ENCODE data around the gene ENO2. TPM values are rescaled to one million over a fixed set of nuclear protein-coding genes. Genes with fewer than 3 reads are reported as not detected.
A peak's percentile ranks its signal among the peaks of the same experiment; 100 is the strongest.

Gene ENO2
- total RNA-seq, 2 donors from 2014 or later = 80.2 to 80.7 TPM

DNA sequence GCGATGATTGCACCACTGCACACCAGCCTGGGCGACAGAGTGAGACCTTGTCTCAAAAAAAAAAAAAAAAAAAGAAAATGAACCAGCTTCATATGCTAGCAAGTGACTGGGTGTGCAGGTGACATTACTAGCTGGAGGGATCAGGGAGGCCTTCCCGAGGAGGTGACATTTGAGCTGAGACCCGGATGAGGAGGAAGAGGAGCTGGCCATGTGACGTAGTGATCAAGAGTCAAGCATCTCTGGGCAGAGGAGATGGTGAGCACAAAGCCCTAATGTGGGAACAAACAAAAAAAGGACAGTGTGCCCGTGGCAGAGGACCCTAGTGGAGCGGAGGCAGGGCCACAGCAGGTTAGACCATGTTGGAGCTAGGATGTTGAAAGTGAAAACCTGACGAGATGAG is 33.2 kb downstream of the ENO2 start:
- H3K9me3 ChIP-seq (ENCODE audit: control insufficient read depth, low read length, poor library complexity, severe bottlenecking) = no peaks in the 10 kb centered on the region
- DNase-seq (no peak), ATAC-seq (no peak)
- peaks cover 5% of the 10 kb centered on the region for H3K36me3 Mint-ChIP-seq (ENCODE audit: low read depth)
- peak overlapping the region; percentile 99 for H3K4me3 Mint-ChIP-seq
- peak overlapping the region; percentile 98 for H3K27ac Mint-ChIP-seq
- peaks cover 73% of the 10 kb centered on the region for H3K4me1 Mint-ChIP-seq
- no peaks in the 10 kb centered on the region for H3K27me3 Mint-ChIP-seq

GRCh38 chr12:6948873-6949594 is 34.7 kb downstream of the ENO2 start:
- DNase-seq (no peak), ATAC-seq (peak; percentile 2)
- Mint-ChIP-seq H3K27me3 (no peaks in the 10 kb centered on the region), H3K36me3 (ENCODE audit: low read depth) (peaks cover 5% of the 10 kb centered on the region), H3K27ac (peak overlapping the region; percentile 98), H3K4me1 (peaks cover 79% of the 10 kb centered on the region), H3K4me3 (peak overlapping the region; percentile 91)
- H3K9me3 ChIP-seq (ENCODE audit: control insufficient read depth, low read length, poor library complexity, severe bottlenecking) = no peaks in the 10 kb centered on the region

- H3K27me3 Mint-ChIP-seq = no peaks in the 10 kb centered on the region
- DNase-seq = no peak
- H3K9me3 ChIP-seq (ENCODE audit: control insufficient read depth, low read length, poor library complexity, severe bottlenecking) = no peaks in the 10 kb centered on the region
- ATAC-seq = no peak
- peak overlapping the region; percentile 99 for H3K4me3 Mint-ChIP-seq
- H3K36me3 Mint-ChIP-seq (ENCODE audit: low read depth) = peaks cover 7% of the 10 kb centered on the region
- peak overlapping the region; percentile 98 for H3K27ac Mint-ChIP-seq
- H3K4me1 Mint-ChIP-seq = peaks cover 82% of the 10 kb centered on the region
Measured at GRCh38 chr12:6950401-6950801, 36.0 kb downstream of the ENO2 start.

- Mint-ChIP-seq H3K4me3 (peak within 1 kb of the TSS; percentile 99), H3K36me3 (ENCODE audit: low read depth) (peaks cover 7% of the 10 kb centered on the region)
Measured at GRCh38 chr12:6950811-6951540, 36.6 kb downstream of the ENO2 start, which contains the start of gene PTPN6. Gene PTPN6 (plus strand): TSS chr12:6951356. CDS start chr12:6951513, 157 bp downstream.

GRCh38 chr12:6951551-6952120 is 37.3 kb downstream of the ENO2 start:
- Mint-ChIP-seq H3K36me3 (ENCODE audit: low read depth) (peaks cover 7% of the 10 kb centered on the region), H3K4me3 (peak overlapping the region; percentile 99), H3K27me3 (no peaks in the 10 kb centered on the region), H3K4me1 (peaks cover 77% of the 10 kb centered on the region), H3K27ac (peak overlapping the region; percentile 98)
- no peaks in the 10 kb centered on the region for H3K9me3 ChIP-seq (ENCODE audit: control insufficient read depth, low read length, poor library complexity, severe bottlenecking)
- ATAC-seq (peak; percentile 64), DNase-seq (peak in 1 of 3 donors; percentile 33)

More at GRCh38 chr12:6950811-6951540, 36.6 kb downstream of the ENO2 start, which contains the start of gene PTPN6:
- H3K27ac Mint-ChIP-seq = peak within 1 kb of the TSS; percentile 98
- H3K27me3 Mint-ChIP-seq = no peaks in the 10 kb centered on the region
- DNase-seq = no peak
- no peaks in the 10 kb centered on the region for H3K9me3 ChIP-seq (ENCODE audit: control insufficient read depth, low read length, poor library complexity, severe bottlenecking)
- H3K4me1 Mint-ChIP-seq = peaks cover 79% of the 10 kb centered on the region
- ATAC-seq = peak; percentile 28

DNA sequence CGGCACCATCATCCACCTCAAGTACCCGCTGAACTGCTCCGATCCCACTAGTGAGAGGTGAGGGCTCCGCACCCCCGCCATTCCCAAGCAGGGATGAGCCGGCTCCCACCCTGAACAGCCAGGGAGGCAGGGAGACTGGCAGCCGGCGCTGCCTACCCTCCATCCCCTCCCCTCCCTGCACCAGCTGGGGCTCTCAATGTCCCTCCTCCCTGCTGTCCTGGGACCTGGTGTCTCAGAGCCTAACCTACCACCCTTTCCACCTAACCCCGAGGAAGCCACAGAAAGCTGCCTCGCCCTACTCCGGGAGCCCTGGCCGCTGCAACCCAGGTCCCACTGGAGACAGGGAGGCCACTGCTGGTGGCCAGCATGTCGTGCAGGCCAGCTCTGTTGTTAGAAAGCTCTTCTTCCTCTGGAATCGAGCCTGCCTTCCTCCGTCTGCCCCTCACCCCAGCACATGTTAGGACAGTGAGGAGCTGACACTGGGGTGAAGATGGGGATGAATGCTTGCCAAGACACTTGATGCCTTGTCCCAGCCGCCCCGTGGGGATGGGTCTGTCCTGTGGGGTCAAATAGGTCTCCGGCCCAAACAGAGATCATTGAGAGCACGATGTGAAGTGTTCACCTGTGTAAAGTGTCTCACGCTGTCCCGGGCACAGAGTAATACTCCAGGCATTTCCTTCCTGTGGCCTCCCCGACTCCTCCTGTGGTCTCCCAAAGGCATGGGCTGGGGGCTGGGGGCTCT is 37.9 kb downstream of the ENO2 start:
- no peak for DNase-seq
- H3K27ac Mint-ChIP-seq = peak overlapping the region; percentile 98
- peak; percentile 17 for ATAC-seq

GRCh38 chr12:6952863-6953441 is 38.6 kb downstream of the ENO2 start:
- peak overlapping the region; percentile 98 for H3K27ac Mint-ChIP-seq
- peaks cover 9% of the 10 kb centered on the region for H3K36me3 Mint-ChIP-seq (ENCODE audit: low read depth)
- H3K27me3 Mint-ChIP-seq = no peaks in the 10 kb centered on the region
- DNase-seq (no peak), ATAC-seq (no peak)
- no peaks in the 10 kb centered on the region for H3K9me3 ChIP-seq (ENCODE audit: control insufficient read depth, low read length, poor library complexity, severe bottlenecking)
- H3K4me3 Mint-ChIP-seq = peak overlapping the region; percentile 99
- peaks cover 76% of the 10 kb centered on the region for H3K4me1 Mint-ChIP-seq

More for the DNA sequence above, 37.9 kb downstream of the ENO2 start:
- Mint-ChIP-seq H3K4me1 (peaks cover 77% of the 10 kb centered on the region), H3K36me3 (ENCODE audit: low read depth) (peaks cover 9% of the 10 kb centered on the region), H3K27me3 (no peaks in the 10 kb centered on the region), H3K4me3 (peak overlapping the region; percentile 99)
- H3K9me3 ChIP-seq (ENCODE audit: control insufficient read depth, low read length, poor library complexity, severe bottlenecking) = no peaks in the 10 kb centered on the region

GRCh38 chr12:6953442-6954315 is 39.3 kb downstream of the ENO2 start:
- DNase-seq = peak in 2 of 3 donors; percentile 50 to 74
- peaks cover 79% of the 10 kb centered on the region for H3K4me1 Mint-ChIP-seq
- peak; percentile 46 for ATAC-seq
- H3K4me3 Mint-ChIP-seq = peak overlapping the region; percentile 99
- peak overlapping the region; percentile 98 for H3K27ac Mint-ChIP-seq
- H3K9me3 ChIP-seq (ENCODE audit: control insufficient read depth, low read length, poor library complexity, severe bottlenecking) = no peaks in the 10 kb centered on the region
- no peaks in the 10 kb centered on the region for H3K27me3 Mint-ChIP-seq
- H3K36me3 Mint-ChIP-seq (ENCODE audit: low read depth) = peaks cover 13% of the 10 kb centered on the region

DNA sequence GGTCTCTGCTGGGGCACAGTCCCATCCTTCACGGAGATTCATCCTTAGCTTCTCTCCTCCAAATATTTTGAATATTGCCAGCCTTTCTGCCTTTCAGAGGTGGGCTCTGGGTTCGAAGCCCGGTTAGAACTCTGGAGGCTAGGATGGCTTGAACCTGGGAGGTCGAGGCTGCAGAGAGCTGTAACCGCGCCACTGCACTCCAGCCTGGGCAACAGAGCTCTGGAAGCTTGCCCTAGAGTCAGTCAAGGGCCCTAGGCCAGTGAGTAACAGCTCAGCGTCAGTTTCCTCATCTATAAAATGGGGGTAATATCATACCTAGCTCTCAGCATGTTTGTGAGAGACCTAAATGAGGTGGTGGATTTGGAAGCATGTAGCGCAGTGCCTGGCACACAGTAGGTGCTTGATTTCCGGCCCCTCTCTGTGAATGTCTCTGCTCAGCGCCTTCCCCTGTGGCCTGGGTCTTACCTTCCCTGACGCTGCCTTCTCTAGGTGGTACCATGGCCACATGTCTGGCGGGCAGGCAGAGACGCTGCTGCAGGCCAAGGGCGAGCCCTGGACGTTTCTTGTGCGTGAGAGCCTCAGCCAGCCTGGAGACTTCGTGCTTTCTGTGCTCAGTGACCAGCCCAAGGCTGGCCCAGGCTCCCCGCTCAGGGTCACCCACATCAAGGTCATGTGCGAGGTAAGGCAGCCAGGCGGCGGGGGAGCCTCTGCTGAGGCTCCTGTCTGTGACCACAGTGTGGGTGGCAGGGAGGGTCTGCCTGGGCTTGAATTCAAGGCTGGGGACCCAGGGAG is 40.1 kb downstream of the ENO2 start:
- peak overlapping the region; percentile 98 for H3K27ac Mint-ChIP-seq
- no peak for DNase-seq
- ATAC-seq = no peak

DNA sequence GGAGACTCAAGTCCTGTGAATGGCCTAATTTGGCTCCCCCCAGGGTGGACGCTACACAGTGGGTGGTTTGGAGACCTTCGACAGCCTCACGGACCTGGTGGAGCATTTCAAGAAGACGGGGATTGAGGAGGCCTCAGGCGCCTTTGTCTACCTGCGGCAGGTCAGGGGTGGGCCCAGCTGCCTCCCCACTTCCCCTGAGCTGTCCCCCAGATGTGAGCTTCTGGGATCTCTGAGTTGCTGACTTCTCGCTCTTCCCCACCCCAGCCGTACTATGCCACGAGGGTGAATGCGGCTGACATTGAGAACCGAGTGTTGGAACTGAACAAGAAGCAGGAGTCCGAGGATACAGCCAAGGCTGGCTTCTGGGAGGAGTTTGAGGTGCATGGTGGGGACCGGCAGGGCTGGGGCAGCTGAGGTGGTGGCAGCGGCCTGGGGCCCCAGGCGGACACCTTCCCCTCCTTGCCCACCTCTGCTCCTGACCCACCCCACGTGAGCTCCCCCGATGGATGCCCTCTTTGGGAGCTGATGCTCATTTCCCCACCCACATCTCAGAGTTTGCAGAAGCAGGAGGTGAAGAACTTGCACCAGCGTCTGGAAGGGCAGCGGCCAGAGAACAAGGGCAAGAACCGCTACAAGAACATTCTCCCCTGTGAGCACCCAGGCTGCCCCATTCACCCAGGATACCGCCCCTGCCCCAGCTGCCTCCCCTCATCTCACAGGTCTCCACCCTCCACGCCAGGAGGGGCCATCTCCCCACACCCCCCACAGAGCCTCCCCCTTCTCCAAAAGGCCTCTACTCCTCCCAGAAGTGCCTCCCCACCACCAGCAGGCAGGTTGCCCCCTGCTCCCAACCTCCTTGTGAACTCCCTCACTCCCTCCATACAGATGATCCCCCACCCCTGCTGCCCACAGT is 41.0 kb downstream of the ENO2 start:
- H3K4me3 Mint-ChIP-seq = peak overlapping the region; percentile 99
- peak overlapping the region; percentile 98 for H3K27ac Mint-ChIP-seq
- ATAC-seq (no peak), DNase-seq (no peak)
- H3K4me1 Mint-ChIP-seq = peaks cover 77% of the 10 kb centered on the region
- peaks cover 13% of the 10 kb centered on the region for H3K36me3 Mint-ChIP-seq (ENCODE audit: low read depth)
- no peaks in the 10 kb centered on the region for H3K9me3 ChIP-seq (ENCODE audit: control insufficient read depth, low read length, poor library complexity, severe bottlenecking)
- no peaks in the 10 kb centered on the region for H3K27me3 Mint-ChIP-seq

More for the DNA sequence above, 40.1 kb downstream of the ENO2 start:
- H3K36me3 Mint-ChIP-seq (ENCODE audit: low read depth) = peaks cover 13% of the 10 kb centered on the region
- peaks cover 79% of the 10 kb centered on the region for H3K4me1 Mint-ChIP-seq
- H3K4me3 Mint-ChIP-seq = peak overlapping the region; percentile 99
- H3K9me3 ChIP-seq (ENCODE audit: control insufficient read depth, low read length, poor library complexity, severe bottlenecking) = no peaks in the 10 kb centered on the region
- no peaks in the 10 kb centered on the region for H3K27me3 Mint-ChIP-seq

Data from T-helper 17 cell (primary cell).